ENCODE measurements around the gene ASIC2.

- no peak for TF ChIP-seq CTCF (IDR thresholded peaks at IDR 0.05; ENCODE audit: insufficient read depth, low read depth, low read length)
- TF ChIP-seq EZH2 (IDR thresholded peaks at IDR 0.05; ENCODE audit: insufficient read depth, low read length), result no peak
Observed at GRCh38 chr17:32971171-32971570, 321.9 kb downstream of the ASIC2 start.

All from astrocyte (in vitro differentiated cells and primary cell).